Ammon's horn (tissue), 1 donor: ENCODE results near the gene BPIFB2.
"Not testable (repeated sequence)": the region's sequence is repeated elsewhere in the genome, so short reads cannot be mapped to it uniquely, and the experiment has no call there.

Experiments
- DNase-seq: peaks from one replicate; pipeline ENCODE4 v3.0.0-alpha.2; 2016; ENCODE audit warnings: low spot score

Gene BPIFB2

GRCh38 chr20:33007376-33008335, at the start of gene BPIFB2:
BPIFB2 (plus strand) TSS chr20:33007704; CDS start chr20:33008575, 871 bp downstream.
- no peak for DNase-seq

- no peak for DNase-seq
These were observed 48.9 kb upstream of the BPIFB2 start for GRCh38 chr20:32958574-32958973.

DNA sequence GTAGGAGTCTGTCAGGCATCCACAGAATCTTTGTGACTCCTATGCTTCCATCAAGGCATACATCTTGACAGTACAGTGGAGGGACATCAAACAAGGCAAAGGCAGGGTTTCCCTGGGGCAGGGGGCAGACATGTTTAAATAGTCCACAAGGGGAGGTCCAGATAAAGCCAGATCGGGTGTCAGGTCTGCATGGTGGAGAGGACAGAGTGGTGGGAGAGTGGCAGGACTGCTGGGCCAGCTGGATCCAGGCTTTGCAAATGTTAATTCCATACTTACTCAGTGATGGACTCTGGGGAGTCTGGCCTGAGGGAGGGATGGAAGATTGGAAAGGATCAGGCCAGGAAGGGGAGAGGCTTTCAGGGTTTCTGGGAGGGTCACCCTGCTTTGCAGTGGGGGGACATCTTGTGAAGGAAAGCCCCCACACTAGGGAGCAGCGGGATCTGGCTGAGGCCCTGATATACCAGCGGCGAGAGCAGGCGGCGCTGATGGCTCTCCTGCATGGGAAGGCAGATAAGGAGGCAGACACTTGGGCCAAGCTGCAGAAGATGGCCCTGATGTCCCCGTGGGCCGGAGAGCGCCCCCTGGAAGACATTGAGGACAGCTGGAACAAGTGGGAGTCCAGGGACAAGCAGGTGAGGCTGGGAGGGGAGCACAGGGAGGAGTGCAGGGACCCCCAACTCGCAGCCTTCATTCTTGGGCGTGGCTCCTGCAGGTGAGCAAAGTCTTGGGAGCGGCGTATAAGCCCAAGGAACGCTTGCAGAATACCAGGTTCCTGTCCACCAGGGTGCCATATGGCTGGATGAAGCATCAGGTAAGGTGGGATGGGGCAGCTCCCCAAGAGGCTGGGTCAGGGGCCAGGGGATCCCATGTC, 47.9 kb upstream of the BPIFB2 start:
- no peak for DNase-seq

DNA sequence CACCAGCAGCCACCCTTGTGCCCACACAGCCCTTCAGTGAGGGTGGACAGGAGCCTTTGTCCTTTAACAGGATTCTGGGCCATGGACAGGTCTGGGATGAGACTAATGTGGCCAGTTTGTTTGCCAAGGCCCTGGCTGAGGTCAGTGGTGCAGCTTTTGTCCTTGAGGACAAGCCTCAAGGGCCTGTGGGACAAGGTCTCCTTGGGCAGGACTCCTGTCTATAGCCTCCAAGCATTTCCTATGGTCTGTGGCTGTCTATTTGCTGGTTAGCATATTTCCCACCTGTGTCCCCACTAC, 47.3 kb upstream of the BPIFB2 start:
- DNase-seq, result no peak

DNA sequence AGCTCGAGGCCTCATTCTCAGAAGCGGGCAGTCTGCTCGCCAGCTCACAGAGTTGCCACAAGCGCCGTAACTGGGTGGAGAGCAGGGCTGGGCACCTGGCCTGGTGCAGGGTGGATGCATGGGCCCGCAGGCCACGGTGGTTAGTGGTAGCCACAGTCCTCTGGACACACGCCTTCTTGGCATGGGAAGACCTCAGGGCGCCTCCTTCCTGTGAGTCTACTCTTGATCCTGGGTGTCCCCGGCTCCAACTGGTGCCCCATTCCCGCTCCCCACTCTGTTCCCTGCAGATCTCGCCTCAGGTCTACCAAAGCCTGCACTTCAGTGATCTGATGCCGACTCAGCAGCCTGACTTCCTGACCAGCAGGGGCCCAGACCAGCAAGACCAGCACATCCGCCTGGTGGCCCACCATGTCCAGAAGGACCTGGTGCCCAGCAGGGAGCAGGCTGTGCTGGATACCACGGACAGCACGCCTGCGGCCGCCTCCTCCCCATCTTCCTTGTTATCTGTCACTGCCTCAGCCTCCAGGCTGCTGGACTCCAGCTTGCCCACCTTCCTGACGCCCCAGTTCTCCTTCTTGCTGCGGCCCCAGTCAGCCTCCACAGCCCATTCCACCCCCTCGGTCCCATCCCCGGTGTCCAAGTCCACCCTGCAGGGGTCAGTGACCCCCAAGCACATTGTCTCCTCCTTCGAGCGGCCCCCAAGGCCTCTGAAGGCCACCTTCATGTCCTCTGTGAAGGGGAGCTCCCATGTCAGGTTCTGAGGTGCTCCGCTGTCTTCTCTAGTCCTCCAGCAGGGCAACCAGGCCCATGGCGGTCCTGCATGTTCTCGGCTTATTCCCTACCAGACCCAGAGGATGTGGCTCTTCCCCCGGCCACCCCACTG, 46.4 kb upstream of the BPIFB2 start:
- DNase-seq, result no peak

DNA sequence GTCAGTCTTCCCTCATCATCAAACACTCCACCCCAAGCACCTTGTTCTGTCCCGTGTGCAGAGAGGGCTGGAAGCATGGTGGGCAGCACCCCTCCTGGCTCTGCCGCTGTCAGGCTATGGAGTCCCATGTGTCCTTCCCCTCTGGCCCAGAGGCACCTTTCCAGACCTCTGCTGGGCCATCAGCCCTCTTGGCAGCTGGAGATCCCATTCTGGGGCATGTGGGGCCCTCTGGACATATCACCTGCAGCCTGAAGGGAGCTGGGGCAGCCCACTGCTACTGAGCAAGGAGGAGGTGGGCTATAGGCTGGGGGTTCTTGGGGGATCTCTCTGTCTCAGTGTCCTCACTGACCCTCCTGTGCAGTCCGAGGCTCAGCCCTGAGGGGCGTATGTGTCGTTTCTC, 45.5 kb upstream of the BPIFB2 start:
- no peak for DNase-seq

- DNase-seq, result not testable (repeated sequence)
These were observed 44.9 kb upstream of the BPIFB2 start for GRCh38 chr20:32962646-32963045.

- no peak for DNase-seq
These were observed 44.3 kb upstream of the BPIFB2 start for GRCh38 chr20:32963176-32963575.

GRCh38 chr20:32964575-32964974, 42.9 kb upstream of the BPIFB2 start:
- no peak for DNase-seq

- DNase-seq, result no peak
These were observed 42.4 kb upstream of the BPIFB2 start for GRCh38 chr20:32965115-32965514.

DNA sequence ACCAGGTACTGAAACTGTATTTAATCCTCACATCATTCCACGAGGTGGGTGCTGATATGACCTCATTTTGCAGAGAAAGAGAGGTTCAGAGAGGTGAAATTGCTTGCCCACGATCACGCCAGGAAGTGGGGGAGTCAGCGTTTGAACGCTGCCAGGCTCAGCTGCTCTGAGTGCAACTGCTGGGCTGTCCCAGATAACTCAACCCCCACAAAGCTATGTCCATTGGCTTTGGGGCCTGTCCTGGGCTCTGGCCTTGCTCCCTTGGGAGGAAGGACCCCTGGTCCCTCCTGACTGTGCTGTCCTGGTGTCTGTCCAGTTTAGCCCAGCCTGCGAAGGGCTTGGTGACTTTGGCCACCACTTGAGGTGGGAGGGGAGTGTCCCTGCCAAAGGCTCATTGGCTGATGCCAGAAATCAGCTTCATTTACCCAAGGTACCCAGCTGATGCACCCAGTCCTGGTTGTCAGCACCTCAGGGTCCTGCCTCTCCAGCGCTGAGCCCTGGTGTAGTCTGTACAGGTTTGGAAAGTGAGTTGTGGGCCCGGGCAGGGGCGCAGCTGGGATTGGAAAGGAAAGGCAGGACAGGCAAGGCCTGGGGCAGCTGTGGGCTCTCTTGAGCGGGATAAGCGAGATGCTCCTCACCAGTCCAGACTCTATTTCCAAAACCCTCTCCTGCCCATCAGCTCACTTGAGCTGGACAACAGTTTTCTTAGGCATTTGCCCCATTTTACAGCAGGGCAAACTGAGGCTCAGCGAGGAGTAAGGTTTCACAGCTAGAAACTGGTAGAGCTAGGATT, 41.7 kb upstream of the BPIFB2 start:
- no peak for DNase-seq

- DNase-seq, result no peak
These were observed 41.1 kb upstream of the BPIFB2 start for GRCh38 chr20:32966382-32966781.

DNA sequence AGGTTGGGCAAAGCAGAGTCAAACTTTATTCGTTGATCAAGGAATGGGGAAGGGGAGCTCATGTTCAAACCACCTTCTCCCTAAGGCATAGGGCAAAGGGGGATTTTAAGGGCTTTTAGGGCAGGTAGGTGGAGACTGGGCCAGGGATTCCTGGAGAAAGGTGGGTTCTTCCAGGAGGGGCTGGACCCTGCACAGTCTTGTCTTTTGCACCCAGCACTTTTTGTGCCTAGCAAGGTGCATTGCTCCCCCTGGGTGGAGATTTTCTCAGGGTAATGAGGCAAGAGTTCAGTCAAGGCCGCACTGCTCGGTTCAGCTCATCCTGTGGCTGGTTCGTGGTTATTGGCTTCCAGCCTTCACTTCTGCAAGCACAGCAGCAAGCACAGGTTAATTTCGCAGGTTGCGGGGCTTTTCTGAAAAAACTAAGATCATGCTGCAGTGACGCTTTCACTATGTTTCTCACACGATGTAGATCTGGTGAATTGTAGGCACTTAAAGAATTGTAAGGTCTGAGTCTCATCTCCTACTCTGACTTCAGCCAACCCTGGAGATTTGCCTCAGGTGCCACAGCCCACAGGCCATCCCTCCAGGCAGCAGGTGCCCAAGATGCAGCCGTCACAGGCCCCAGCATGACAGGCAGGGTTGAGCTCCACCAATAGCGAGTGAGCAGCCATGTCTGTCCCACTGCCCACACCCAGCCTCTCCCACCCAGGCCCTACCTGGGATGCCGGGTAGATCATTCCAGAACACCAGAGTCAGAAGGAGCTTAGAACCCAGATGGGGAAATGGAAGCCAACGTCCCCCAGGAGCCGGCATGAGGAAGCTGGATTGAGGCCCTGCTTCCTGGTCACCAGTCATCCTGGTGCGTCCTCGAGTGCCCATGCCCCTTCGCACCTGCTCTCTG, 40.4 kb upstream of the BPIFB2 start:
- DNase-seq, result no peak

GRCh38 chr20:32967961-32968457, 39.5 kb upstream of the BPIFB2 start:
- DNase-seq, result no peak

GRCh38 chr20:32968478-32969241, 38.8 kb upstream of the BPIFB2 start:
- DNase-seq, result peak; percentile 1

DNA sequence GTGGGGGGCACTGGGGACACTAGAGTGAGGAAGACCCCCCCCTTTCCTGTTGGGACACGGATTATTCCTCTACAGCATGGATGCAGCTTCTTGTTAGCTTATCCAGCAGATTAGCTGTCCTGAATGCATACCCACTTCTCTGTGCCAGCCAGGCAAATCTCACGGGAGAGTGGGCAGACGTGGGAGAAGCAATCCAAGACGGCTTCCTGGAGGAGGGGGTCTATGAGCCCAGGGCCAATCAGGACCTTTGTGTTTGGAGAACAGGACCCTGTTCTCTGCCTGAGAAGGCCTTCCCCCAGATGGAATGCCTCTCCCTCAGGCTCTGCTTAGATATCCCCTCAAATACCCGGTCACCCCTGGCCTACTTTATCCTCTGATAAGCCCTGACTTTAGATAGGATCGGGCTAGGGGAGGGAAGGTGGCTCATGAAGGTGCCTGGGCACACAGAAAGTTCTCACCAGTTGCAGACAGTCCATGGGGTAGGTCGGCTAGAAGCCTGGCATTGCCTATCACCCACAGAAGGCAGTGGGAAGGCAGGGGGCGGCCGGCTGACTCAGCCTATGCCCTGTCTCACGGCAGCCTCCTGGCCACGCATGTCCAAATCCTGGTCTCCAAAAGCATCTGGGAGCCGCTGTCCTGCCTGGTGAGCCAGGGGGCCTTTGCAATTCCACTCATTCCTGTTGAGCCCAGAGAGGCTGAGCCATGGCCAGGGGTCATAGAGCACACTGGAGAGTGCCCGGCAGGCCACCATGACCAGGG, 38.0 kb upstream of the BPIFB2 start:
- DNase-seq, result no peak

- DNase-seq, result peak; percentile 1
These were observed 37.2 kb upstream of the BPIFB2 start for GRCh38 chr20:32970115-32970972.

DNA sequence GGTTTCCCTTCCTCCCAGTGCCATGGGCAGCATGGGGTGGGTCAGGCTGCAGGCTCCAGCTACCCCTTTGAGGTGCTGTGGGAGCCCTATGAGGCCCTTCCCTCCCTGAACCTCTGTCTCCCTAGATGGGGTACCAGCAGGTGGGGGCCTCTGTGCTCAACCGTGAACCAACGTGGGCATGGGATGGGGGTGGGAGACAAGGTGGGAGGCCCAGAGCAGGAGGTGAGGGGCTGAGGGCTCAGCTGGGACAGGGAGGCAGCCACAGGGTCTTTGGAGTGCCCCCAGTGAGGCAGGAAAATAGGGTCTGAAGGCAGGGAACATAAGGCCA, 36.6 kb upstream of the BPIFB2 start:
- DNase-seq, result no peak
